HG03439 (cell line): ENCODE data around the gene TTC21B.

Experiments used
- ATAC-seq: cut with Tn5 transposase; IDR thresholded peaks from one replicate; pipeline ENCODE4 v1.9.1; 2021; ENCODE audit warnings: mild to moderate bottlenecking, moderate library complexity; ENCODE audit not compliant: unreplicated experiment

The TTC21B gene

GRCh38 chr2:165840333-165840958 is 113.1 kb downstream of the TTC21B start:
- ATAC-seq: no peak

DNA sequence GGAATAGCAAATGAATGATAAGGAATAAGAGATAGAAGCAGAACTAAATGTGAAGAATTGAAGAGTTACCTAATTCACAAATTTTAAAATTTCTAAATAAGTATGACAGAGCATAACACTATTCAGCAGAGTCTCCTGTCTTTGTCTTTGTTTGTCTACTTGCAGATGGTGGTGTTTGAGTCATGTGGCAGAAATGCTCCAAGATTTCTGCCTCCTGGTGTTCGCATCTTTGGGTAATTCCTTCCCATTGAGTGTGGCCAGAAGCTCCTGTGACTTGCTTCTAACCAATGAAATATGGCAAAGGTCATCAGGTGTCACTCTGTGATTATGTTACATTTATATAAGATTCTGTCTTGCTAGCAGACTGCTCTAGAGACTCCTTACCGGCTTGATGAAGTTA is 114.0 kb downstream of the TTC21B start:
- no peak for ATAC-seq

DNA sequence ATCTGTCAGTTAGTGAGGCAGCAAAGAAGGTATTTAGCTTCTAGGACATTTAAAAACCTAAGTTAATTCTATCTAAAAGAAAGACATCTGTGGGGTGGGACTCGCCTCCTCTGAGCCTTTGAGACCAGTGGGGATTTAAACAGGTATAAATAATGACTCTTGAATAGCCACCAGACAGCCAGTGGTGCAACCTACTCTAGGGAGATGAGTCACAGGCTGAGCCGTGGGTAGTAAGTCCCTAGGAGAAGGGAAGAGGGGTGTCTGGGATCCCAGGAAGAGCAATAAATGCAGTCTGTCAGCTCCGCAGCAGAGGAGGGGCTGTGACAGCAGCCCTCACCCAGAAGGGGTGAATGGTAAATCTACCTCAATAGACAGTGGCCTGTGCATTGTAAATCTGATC is 116.5 kb downstream of the TTC21B start:
- ATAC-seq: no peak

- ATAC-seq: no peak
Measured at GRCh38 chr2:165835363-165835762, 118.2 kb downstream of the TTC21B start.

DNA sequence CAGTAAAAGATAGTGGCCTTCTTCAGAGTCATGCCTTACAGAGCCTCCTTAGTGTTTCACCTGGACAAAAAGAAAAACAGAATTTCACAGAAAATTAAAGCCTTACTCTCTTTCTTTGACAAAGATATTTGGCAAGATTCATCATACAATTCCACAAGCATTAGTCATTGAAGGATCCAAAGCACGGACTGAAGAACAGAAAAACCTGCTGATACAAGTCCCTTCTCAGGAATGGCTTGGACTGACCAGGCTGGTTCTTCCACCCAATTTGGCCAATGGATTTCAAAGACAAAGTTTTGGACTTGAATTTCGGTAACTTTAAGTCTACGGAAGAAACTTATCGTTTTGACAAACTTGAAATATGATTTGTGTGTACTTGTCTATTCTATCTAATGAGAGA is 120.4 kb downstream of the TTC21B start:
- ATAC-seq: no peak

- ATAC-seq: no peak
Measured at GRCh38 chr2:165827921-165828276, 125.7 kb downstream of the TTC21B start.

DNA sequence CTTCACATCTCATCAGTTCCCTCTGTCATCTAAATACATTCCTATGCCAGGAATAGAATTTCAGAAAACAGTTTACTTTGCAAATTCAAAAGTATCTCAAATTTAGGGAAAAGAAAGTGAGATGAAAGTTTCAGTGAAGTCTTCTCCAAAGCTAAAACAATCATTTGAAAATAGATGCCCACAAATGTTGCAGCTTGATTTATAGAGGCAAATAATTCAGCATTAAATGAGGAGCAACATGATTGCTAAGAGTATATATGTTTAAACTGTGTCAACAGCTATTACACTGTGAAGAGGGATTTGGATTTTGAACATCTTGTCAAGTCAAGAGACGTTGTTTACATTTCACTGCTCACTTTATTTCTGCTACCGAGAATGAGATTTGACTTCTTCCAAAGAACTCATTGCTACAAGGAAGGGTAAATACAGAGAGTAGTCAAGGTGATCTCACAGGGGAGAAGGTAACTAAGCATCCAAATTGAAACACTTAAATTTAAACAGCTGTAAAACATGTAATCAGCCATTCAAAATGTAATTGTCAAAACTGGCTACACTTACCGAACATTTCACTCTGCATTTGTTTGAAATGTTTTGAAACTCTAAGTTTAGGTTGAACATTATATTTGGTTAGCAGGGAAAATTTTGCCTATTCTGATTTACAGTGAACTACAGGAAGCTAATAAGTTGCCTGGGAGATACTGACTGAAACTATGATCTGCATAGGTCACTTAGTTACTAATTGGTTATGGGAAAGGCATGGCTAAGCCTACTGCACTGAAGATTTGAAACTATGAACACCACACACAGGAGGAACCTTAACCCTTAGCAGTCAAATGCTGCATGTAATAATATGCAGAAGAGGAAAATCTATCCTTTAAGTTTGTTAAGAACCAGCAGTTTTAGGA is 126.3 kb downstream of the TTC21B start:
- ATAC-seq: no peak

DNA sequence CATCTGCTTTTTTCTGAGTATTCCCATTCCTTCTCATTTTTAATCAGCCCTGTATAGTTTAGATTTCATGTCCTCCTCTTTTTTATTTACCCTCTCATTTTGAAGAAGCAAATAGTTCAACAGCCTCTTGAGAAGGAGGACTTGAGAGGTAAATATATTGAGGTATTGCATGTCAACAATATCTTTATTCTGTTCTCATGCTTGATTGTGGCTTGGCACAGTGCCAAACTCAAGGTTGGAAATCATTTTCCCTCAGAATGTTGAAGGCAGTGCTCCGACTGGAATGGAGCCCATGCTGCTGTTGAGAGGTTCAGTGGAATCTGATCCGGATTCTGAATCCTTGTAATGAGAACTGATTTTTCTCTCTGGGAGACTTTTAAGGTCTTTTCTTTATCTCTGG is 128.5 kb downstream of the TTC21B start:
- no peak for ATAC-seq
